BLaER1 (cell line): ENCODE data around the gene TXNIP.

ENCODE experiments used
- H3K27ac ChIP-seq: shearing (Covaris generic); formaldehyde crosslinking; 2 replicates; pipeline ENCODE4 v1.8.1; 2022
- H3K27me3 ChIP-seq: shearing (Covaris generic); formaldehyde crosslinking; 2 replicates; pipeline ENCODE4 v1.8.1; 2022
- H3K36me3 ChIP-seq: shearing (Covaris generic); formaldehyde crosslinking; 2 replicates; pipeline ENCODE4 v1.8.1; 2022
- H3K4me1 ChIP-seq: shearing (Covaris generic); formaldehyde crosslinking; 2 replicates; pipeline ENCODE4 v1.8.1; 2022
- H3K4me2 ChIP-seq: shearing (Covaris generic); formaldehyde crosslinking; 2 replicates; pipeline ENCODE4 v1.8.1; 2022
- H3K4me3 ChIP-seq: shearing (Covaris generic); formaldehyde crosslinking; 2 replicates; pipeline ENCODE4 v1.8.1; 2022
- H3K9ac ChIP-seq: shearing (Covaris generic); formaldehyde crosslinking; 2 replicates; pipeline ENCODE4 v1.8.1; 2022
- H3K9me3 ChIP-seq: shearing (Covaris generic); formaldehyde crosslinking; 2 replicates; pipeline ENCODE4 v1.8.1; 2022
- H4K20me1 ChIP-seq: shearing (Covaris generic); formaldehyde crosslinking; 2 replicates; pipeline ENCODE4 v1.8.1; 2022
- Cebpa-rat ChIP-seq: shearing (Covaris generic); IDR thresholded peaks from 2 replicates; pipeline ENCODE4 v1.8.1; 2022

Gene TXNIP

DNA sequence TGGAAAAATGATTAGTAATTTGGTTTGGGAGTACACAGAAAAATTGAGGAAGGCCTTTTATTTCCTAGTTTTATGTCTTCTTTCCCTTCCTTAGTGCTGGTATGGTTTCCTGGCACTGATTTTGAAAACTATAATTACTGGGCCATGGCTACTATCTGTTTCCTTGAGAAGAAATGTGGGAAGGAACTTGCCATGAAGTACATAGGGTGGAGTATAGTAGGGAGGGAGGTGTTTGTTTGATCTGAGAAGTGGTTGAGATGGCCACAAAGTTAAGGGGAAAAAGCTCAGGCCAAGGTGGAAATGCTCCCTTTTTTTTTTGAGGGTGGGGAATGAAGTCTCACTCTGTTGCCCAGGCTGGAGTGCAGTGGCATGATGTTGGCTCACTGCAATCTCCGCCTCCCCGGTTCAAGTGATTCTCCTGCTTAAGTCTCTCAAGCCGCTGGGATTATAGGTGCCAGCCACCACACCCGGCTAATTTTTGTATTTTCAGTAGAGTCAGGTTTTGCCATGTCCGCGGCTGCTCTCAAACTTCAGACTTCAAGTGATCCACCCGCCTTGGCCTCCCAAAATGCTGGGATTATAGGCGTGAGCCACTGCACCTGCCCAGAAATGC, 13.9 kb upstream of the TXNIP start:
- Histone ChIP-seq H3K27ac (no peak overlapping the region), H4K20me1 (no peaks in the 10 kb centered on the region), H3K4me2 (no peak overlapping the region), H3K9me3 (no peaks in the 10 kb centered on the region), H3K27me3 (no peaks in the 10 kb centered on the region), H3K4me3 (no peak overlapping the region), H3K9ac (no peak overlapping the region), H3K36me3 (no peaks in the 10 kb centered on the region), H3K4me1 (peaks cover 8% of the 10 kb centered on the region)
- no peak for TF ChIP-seq Cebpa-rat

GRCh38 chr1:146007489-146008133, 11.2 kb upstream of the TXNIP start:
- H3K27me3 ChIP-seq: no peaks in the 10 kb centered on the region
- no peaks in the 10 kb centered on the region for H3K36me3 ChIP-seq
- H3K9ac ChIP-seq: no peak overlapping the region
- peaks cover 8% of the 10 kb centered on the region for H3K4me1 ChIP-seq
- H3K4me2 ChIP-seq: no peak overlapping the region
- H3K9me3 ChIP-seq: no peaks in the 10 kb centered on the region
- no peaks in the 10 kb centered on the region for H4K20me1 ChIP-seq
- TF ChIP-seq Cebpa-rat: no peak
- no peak overlapping the region for H3K4me3 ChIP-seq
- no peak overlapping the region for H3K27ac ChIP-seq

DNA sequence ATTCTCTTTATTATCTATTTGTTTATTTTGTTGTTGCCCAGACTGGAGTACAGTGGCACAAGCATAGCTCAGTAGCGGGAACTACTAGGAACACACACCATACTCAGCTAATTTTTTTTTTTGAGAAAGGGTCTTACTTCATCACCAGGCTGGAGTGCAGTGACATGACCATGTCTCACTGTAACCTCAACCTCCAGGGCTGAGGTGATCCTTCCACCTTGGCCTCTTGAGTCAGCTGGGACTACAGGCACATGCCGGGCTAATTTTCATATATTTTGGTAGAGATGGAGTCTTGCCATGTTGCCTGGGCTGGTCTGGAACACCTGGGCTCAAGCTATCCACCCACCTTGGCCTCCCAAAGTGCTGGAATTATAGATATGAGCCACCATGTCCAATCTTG, 5.3 kb upstream of the TXNIP start:
- no peaks in the 10 kb centered on the region for H3K9me3 ChIP-seq
- no peak overlapping the region for H3K4me3 ChIP-seq
- no peaks in the 10 kb centered on the region for H3K27me3 ChIP-seq
- no peaks in the 10 kb centered on the region for H3K36me3 ChIP-seq
- no peak for TF ChIP-seq Cebpa-rat
- H3K4me1 ChIP-seq: peaks cover 38% of the 10 kb centered on the region
- no peak overlapping the region for H3K27ac ChIP-seq
- H3K9ac ChIP-seq: no peak overlapping the region
- H4K20me1 ChIP-seq: no peaks in the 10 kb centered on the region
- H3K4me2 ChIP-seq: no peak overlapping the region

DNA sequence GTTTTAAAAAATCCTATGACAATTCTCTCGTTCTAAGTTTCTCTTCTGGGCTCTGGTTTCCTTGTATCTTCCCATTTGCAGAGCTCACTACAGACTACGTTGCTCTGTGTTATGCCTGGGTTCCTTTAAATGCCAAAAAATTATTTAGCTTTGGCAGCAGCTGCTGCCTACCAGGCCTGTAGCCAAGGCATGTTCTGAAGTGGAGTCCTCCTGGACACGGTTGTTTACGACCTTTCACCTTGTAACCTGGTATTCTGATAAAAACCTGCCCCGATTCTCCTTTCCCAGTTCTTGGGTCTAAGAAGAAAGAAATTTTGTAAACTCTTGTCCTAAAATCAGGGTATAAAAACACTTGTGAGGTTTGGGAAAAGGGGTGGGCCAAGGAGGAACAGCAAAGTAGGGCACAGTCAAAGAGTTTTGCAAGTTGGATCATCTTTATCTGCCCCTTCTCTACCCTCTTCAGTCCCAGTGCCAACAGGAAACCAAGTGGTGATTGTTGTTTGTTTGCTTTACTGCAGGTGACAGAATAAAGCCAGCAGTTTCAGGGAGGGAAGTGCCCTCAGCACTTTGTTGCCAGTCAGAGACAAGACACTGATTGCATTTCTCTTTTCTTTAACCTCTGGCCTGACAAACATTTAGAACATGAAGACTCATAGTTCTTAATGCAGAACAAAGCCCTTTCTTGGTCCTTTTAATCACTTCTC, 3.1 kb upstream of the TXNIP start:
- Histone ChIP-seq H3K27me3 (no peaks in the 10 kb centered on the region), H3K27ac (peak overlapping the region; percentile 48), H3K9me3 (no peaks in the 10 kb centered on the region), H4K20me1 (peaks cover 16% of the 10 kb centered on the region), H3K36me3 (peaks cover 10% of the 10 kb centered on the region), H3K4me2 (peak overlapping the region; percentile 93), H3K4me1 (peaks cover 37% of the 10 kb centered on the region), H3K4me3 (no peak overlapping the region), H3K9ac (peak overlapping the region; percentile 18; the same call in 1 of the 2 replicates)
- TF ChIP-seq Cebpa-rat: no peak

DNA sequence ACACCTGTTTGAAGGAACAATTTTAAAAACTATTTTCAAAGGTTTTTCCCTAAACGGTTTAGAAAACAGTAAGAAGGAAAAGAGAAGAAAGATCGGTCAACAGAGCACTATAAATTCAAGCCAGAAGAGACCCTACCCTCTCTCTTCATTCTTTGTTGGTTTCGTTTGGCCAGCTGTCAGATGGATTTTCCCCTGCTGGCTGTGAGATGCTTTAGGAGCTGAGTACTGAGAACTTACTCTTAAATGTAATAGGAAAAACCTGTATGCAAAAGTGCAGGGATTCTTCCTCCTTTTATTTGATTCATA, 1.3 kb upstream of the TXNIP start:
- TF ChIP-seq Cebpa-rat: no peak
- peak overlapping the region; percentile 89 for H3K27ac ChIP-seq
- peak overlapping the region; percentile 82 for H3K4me3 ChIP-seq
- peak overlapping the region; percentile 93 for H3K4me2 ChIP-seq
- peaks cover 34% of the 10 kb centered on the region for H4K20me1 ChIP-seq
- H3K9ac ChIP-seq: peak overlapping the region; percentile 98; the same call in 1 of the 2 replicates
- H3K27me3 ChIP-seq: no peaks in the 10 kb centered on the region
- no peaks in the 10 kb centered on the region for H3K9me3 ChIP-seq
- peaks cover 55% of the 10 kb centered on the region for H3K4me1 ChIP-seq
- H3K36me3 ChIP-seq: peaks cover 28% of the 10 kb centered on the region

GRCh38 chr1:145997016-145997717, 788 bp upstream of the TXNIP start:
- Histone ChIP-seq H3K9ac (peak overlapping the region; percentile 98), H3K36me3 (peaks cover 33% of the 10 kb centered on the region), H3K4me3 (peak overlapping the region; percentile 82), H4K20me1 (peaks cover 39% of the 10 kb centered on the region), H3K27me3 (no peaks in the 10 kb centered on the region), H3K4me1 (peaks cover 60% of the 10 kb centered on the region), H3K9me3 (no peaks in the 10 kb centered on the region), H3K4me2 (peak overlapping the region; percentile 93), H3K27ac (peak overlapping the region; percentile 89)
- no peak for TF ChIP-seq Cebpa-rat

DNA sequence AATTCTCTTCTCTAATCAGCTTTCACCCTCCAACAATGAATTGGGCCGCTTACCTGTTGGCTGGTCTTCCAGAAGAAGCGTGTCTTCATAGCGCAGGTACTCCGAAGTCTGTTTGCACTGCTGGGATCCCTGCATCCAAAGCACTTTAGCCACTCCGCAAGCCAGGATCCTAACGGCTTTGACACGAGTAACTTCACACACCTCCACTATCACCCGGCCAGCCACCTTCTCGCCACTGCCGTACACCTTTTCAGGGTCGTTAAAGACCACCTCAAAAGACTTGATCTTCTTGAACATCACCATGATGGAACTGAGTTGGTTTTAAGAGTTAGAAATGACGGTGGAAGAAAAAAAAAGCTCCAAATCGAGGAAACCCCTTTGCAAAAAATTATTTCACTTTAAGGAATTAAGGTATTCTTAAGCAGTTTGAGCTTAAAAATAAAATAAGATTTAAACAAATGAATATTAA, 381 bp downstream of the TXNIP start:
- Histone ChIP-seq H3K9me3 (no peaks in the 10 kb centered on the region), H3K4me1 (peaks cover 62% of the 10 kb centered on the region), H3K4me3 (peak overlapping the region; percentile 82), H4K20me1 (peaks cover 51% of the 10 kb centered on the region), H3K36me3 (peaks cover 34% of the 10 kb centered on the region), H3K4me2 (peak overlapping the region; percentile 93), H3K27ac (peak overlapping the region; percentile 89), H3K9ac (peak overlapping the region; percentile 98), H3K27me3 (no peaks in the 10 kb centered on the region)
- no peak for TF ChIP-seq Cebpa-rat

DNA sequence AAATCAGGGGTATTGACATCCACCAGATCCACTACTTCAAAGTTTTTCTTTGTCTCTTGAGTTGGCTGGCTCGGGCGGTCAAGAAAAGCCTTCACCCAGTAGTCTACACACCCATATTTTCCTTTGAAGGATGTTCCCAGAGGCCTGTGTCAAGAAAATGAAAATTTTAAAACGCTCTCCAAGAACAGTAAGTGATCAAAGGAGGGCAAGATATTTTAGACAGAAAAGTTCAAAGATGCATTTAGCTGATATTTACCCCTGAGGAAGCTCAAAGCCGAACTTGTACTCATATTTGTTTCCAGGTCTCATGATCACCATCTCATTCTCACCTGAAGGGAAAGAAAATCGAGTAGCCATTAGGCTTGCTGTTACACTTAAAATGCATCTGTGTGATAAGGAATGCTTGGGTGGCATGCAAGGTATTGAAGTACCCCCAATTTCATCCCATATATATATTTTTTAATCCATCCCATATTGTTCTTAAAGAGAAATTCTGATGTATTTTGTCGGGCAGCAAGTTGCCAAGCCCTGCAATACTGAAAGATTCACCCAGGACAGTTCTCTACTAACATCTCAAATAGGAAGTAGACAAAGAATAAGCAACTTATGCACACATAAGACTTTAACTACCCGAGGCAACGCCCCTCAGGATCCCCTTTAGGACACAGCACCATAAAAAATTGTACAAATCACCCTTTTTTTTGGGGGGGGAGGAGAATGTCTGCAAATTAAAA, 1.1 kb downstream of the TXNIP start:
- Histone ChIP-seq H3K4me2 (peak overlapping the region; percentile 93), H3K4me3 (peak overlapping the region; percentile 82), H3K27ac (peak overlapping the region; percentile 89), H3K9ac (peak overlapping the region; percentile 98), H3K36me3 (peaks cover 34% of the 10 kb centered on the region), H3K4me1 (peaks cover 62% of the 10 kb centered on the region), H4K20me1 (peaks cover 58% of the 10 kb centered on the region), H3K27me3 (no peaks in the 10 kb centered on the region), H3K9me3 (no peaks in the 10 kb centered on the region)
- TF ChIP-seq Cebpa-rat: no peak

GRCh38 chr1:145994391-145995120, 1.8 kb downstream of the TXNIP start:
- H3K9me3 ChIP-seq: no peaks in the 10 kb centered on the region
- H3K27ac ChIP-seq: peak overlapping the region; percentile 89
- peak overlapping the region; percentile 98 for H3K9ac ChIP-seq
- peak overlapping the region; percentile 93 for H3K4me2 ChIP-seq
- H3K4me3 ChIP-seq: peak overlapping the region; percentile 82
- H3K36me3 ChIP-seq: peaks cover 34% of the 10 kb centered on the region
- peaks cover 55% of the 10 kb centered on the region for H3K4me1 ChIP-seq
- peaks cover 60% of the 10 kb centered on the region for H4K20me1 ChIP-seq
- H3K27me3 ChIP-seq: no peaks in the 10 kb centered on the region
- TF ChIP-seq Cebpa-rat: no peak
